Measurements from ENCODE around the gene SCGB3A1. TPM values are rescaled to one million over a fixed set of nuclear protein-coding genes. Genes with fewer than 3 reads are reported as not detected.

Gene SCGB3A1
- total and polyA plus RNA-seq, 9 of the 15 experiments (the other 6 are each of a cell fraction or from before 2014, with no cell fraction given): 0.33 TPM; not detected in 8

DNA sequence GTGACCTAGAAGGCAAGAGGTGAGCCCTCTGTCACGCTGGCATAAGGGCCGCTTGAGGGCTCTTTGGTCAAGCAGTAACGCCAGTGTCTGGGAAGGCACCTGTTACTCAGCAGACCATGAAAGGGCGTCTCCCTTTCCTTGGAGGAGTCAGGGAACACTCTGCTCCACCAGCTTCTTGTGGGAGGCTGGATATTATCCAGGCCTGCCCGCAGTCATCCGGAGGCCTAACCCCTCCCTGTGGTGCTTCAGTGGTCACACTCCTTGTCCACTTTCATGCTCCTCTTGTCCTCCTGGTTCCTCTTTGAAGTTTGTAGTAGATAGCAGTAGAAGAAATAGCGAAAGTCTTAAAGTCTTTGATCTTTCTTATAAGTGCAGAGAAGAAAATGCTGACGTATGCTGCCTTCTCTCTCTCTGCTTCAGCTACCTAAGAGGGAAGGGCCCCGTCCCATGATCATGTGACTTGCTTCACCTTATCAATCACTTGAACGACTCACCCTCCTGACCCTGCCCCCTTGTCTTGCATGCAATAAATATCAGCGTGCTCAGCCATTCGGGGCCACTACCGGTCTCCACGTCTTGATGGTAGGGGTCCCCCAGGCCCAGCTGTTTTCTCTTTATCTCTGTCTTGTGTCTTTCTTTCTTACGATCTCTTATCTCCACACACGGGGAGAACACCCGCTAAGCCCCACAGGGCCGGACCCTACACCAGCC, 16.7 kb upstream of the SCGB3A1 start:
- in situ Hi-C loops (cut with MboI): no loop called here
- no TSS peak for BruUV-seq (replicated peaks)
- peak overlapping the region; percentile 46 for H3K4me2 ChIP-seq (ENCODE audit: insufficient read depth, low read length)
- H3K9me1 ChIP-seq (ENCODE audit: control insufficient read depth, insufficient read depth, low read length): no peaks in the 10 kb centered on the region
- ATAC-seq (no peak), FAIRE-seq (peak; percentile 69), DNase-seq (ENCODE audit: extremely low read depth in 1 of 4, low spot score in 3 of 4) (peak in 1 of 4 experiments; percentile 63)
- no peaks in the 10 kb centered on the region for H3K9me3 ChIP-seq (replicated peaks; ENCODE audit: control insufficient read depth, insufficient read depth, low read depth, low read length)
- H3K9ac ChIP-seq (ENCODE audit: insufficient read depth in 1 of 2, low read depth in 2 of 2, low read length in 2 of 2): no peak overlapping the region
- peak overlapping the region; percentile 83 for H2AFZ ChIP-seq (ENCODE audit: low read depth, low read length)
- peaks cover 10 to 50% of the 10 kb centered on the region in 2 experiments; a peak in 4 of 5 replicates for H3K4me1 ChIP-seq (replicated peaks in 1 of 2; ENCODE audit: control insufficient read depth in 2 of 2, insufficient read depth in 2 of 2, low read length in 2 of 2)
- H3K27ac ChIP-seq (ENCODE audit: extremely low read depth, low read depth, low read length): no peak overlapping the region
- peaks cover 7 to 15% of the 10 kb centered on the region in 2 experiments; a peak in 4 of 5 replicates for H3K27me3 ChIP-seq (ENCODE audit: control insufficient read depth in 2 of 2, insufficient read depth in 2 of 2, low read length in 2 of 2)
- ChIA-PET CTCF (ENCODE audit: low intra/inter-chr PET ratio) (no interaction called here), POLR2A (no interaction called here)
- WGBS (ENCODE audit: insufficient coverage, low coverage, missing lambda C conversion rate): 14% methylated on average over 17 of the region's 18 CpGs
- intact Hi-C loops (cut with micrococcal nuclease): loop anchor here (2.0 to 10.0 kb wide), 5 partner anchors 53 to 403 kb away; partner anchors contain the start of genes CNOT6, MAPK9 and RASGEF1C
- H4K20me1 ChIP-seq (replicated peaks; ENCODE audit: control insufficient read depth, insufficient read depth, low read length): 0 out of 2 replicates have a peak, but pooled peaks cover 6% of the 10 kb centered on the region
- no peak overlapping the region for H3K4me3 ChIP-seq
- H3K36me3 ChIP-seq (ENCODE audit: control insufficient read depth, insufficient read depth, low read length): no peaks in the 10 kb centered on the region
- no peaks in the 10 kb centered on the region for H3K79me2 ChIP-seq (ENCODE audit: control insufficient read depth, insufficient read depth, low read length)
- TF ChIP-seq LEF1 (IDR thresholded peaks at IDR 0.05): peak; percentile 62; the same call in 1 of the 2 replicates
- peak; percentile 95 for TF ChIP-seq ZNF316 (IDR thresholded peaks at IDR 0.05)
- no peak for TF ChIP-seq PML (IDR thresholded peaks at IDR 0.05; ENCODE audit: low read length)
- no peak for TF ChIP-seq ZNF830 (CRISPR knock-in tag; IDR thresholded peaks at IDR 0.05)
- TF ChIP-seq, protein P1, sequence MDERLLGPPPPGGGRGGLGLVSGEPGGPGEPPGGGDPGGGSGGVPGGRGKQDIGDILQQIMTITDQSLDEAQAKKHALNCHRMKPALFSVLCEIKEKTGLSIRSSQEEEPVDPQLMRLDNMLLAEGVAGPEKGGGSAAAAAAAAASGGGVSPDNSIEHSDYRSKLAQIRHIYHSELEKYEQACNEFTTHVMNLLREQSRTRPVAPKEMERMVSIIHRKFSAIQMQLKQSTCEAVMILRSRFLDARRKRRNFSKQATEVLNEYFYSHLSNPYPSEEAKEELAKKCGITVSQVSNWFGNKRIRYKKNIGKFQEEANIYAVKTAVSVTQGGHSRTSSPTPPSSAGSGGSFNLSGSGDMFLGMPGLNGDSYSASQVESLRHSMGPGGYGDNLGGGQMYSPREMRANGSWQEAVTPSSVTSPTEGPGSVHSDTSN (CRISPR knock-in tag; IDR thresholded peaks at IDR 0.05; ENCODE audit: low read depth): no peak
- TF ChIP-seq, protein P1 (tag; conservative IDR thresholded peaks at IDR 0.05; ENCODE audit: low read depth): peak; percentile 50; the same call in 1 of the 2 replicates
- peak; percentile 92 for TF ChIP-seq TOE1 (IDR thresholded peaks at IDR 0.05; ENCODE audit: borderline replicate concordance)
- TF ChIP-seq TOE1 (CRISPR knock-in tag; IDR thresholded peaks at IDR 0.05; ENCODE audit: borderline replicate concordance, low read depth): no peak
- peak; percentile 91 for TF ChIP-seq C11orf30 (IDR thresholded peaks at IDR 0.05; ENCODE audit: low read depth)
- TF ChIP-seq HLTF (IDR thresholded peaks at IDR 0.05): no peak
- TF ChIP-seq, protein P2, sequence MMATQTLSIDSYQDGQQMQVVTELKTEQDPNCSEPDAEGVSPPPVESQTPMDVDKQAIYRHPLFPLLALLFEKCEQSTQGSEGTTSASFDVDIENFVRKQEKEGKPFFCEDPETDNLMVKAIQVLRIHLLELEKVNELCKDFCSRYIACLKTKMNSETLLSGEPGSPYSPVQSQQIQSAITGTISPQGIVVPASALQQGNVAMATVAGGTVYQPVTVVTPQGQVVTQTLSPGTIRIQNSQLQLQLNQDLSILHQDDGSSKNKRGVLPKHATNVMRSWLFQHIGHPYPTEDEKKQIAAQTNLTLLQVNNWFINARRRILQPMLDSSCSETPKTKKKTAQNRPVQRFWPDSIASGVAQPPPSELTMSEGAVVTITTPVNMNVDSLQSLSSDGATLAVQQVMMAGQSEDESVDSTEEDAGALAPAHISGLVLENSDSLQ (IDR thresholded peaks at IDR 0.05): peak; percentile 53
- peak; percentile 90 for TF ChIP-seq MAFG (tag; conservative IDR thresholded peaks at IDR 0.05)
- 0 out of 2 replicates have a peak, but pooled peaks have one; percentile 20 for TF ChIP-seq CBFA2T2 (conservative IDR thresholded peaks at IDR 0.05)
- peak; percentile 74 for TF ChIP-seq MAFF (IDR thresholded peaks at IDR 0.05; ENCODE audit: low read length)
- TF ChIP-seq ZNF263 (CRISPR knock-in tag; IDR thresholded peaks at IDR 0.05; ENCODE audit: borderline replicate concordance): peak; percentile 71; the same call in 1 of the 2 replicates
- TF ChIP-seq CXXC5 (CRISPR knock-in tag; IDR thresholded peaks at IDR 0.05): peak; percentile 42; the same call in 1 of the 2 replicates
- TF ChIP-seq, protein P3, sequence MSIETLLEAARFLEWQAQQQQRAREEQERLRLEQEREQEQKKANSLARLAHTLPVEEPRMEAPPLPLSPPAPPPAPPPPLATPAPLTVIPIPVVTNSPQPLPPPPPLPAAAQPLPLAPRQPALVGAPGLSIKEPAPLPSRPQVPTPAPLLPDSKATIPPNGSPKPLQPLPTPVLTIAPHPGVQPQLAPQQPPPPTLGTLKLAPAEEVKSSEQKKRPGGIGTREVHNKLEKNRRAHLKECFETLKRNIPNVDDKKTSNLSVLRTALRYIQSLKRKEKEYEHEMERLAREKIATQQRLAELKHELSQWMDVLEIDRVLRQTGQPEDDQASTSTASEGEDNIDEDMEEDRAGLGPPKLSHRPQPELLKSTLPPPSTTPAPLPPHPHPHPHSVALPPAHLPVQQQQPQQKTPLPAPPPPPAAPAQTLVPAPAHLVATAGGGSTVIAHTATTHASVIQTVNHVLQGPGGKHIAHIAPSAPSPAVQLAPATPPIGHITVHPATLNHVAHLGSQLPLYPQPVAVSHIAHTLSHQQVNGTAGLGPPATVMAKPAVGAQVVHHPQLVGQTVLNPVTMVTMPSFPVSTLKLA (conservative IDR thresholded peaks at IDR 0.05): 0 out of 4 replicates have a peak, but pooled peaks of 1 of the 2 experiments have one; percentile 27
- peak; percentile 67 for TF ChIP-seq RAD51 (IDR thresholded peaks at IDR 0.05; ENCODE audit: borderline replicate concordance, low read depth)
